C4-2B (cell line): ENCODE measurements around the gene BANF1.

Experiments used
- ZFX ChIP-seq: fragments of 450-650 bp; IDR thresholded peaks from 2 replicates; pipeline ENCODE4 v1.6.1; 2017
- TF ChIP-seq, protein P1 (sequence below): fragments of 450-650 bp; conservative IDR thresholded peaks from 2 replicates; pipeline ENCODE4 v1.5.1; 2017; ENCODE audit warnings: mild to moderate bottlenecking

- TF ChIP-seq, protein P1, sequence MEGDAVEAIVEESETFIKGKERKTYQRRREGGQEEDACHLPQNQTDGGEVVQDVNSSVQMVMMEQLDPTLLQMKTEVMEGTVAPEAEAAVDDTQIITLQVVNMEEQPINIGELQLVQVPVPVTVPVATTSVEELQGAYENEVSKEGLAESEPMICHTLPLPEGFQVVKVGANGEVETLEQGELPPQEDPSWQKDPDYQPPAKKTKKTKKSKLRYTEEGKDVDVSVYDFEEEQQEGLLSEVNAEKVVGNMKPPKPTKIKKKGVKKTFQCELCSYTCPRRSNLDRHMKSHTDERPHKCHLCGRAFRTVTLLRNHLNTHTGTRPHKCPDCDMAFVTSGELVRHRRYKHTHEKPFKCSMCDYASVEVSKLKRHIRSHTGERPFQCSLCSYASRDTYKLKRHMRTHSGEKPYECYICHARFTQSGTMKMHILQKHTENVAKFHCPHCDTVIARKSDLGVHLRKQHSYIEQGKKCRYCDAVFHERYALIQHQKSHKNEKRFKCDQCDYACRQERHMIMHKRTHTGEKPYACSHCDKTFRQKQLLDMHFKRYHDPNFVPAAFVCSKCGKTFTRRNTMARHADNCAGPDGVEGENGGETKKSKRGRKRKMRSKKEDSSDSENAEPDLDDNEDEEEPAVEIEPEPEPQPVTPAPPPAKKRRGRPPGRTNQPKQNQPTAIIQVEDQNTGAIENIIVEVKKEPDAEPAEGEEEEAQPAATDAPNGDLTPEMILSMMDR: no peak
- TF ChIP-seq ZFX: no peak
Measured at GRCh38 chr11:65972116-65972515, 30.2 kb upstream of the BANF1 start.
